Measurements from ENCODE around the gene MAFB.

MAFB gene

GRCh38 chr20:40682104-40682981, 6.7 kb downstream of the MAFB start:
- peaks cover 73% of the 10 kb centered on the region for H3K27me3 ChIP-seq (ENCODE audit: insufficient read depth, insufficient read length)
- DNase-seq (ENCODE audit: low read depth, low spot score): no peak
- peak overlapping the region; percentile 45 for H3K4me3 ChIP-seq (ENCODE audit: insufficient read length, low read depth)
- peak overlapping the region; percentile 62 for H3K9ac ChIP-seq (ENCODE audit: insufficient read length, low read depth)
- TF ChIP-seq SUZ12 (IDR thresholded peaks at IDR 0.05; ENCODE audit: extremely low read depth, insufficient read depth, insufficient read length): no peak
- H3K4me1 ChIP-seq (ENCODE audit: insufficient read depth, insufficient read length): peaks cover 4% of the 10 kb centered on the region
- no peaks in the 10 kb centered on the region for H3K36me3 ChIP-seq (ENCODE audit: insufficient read depth, insufficient read length, low read length)
- no peaks in the 10 kb centered on the region for H3K9me3 ChIP-seq (ENCODE audit: insufficient read depth, low read length)

GRCh38 chr20:40681684-40682083, 7.4 kb downstream of the MAFB start:
- Histone ChIP-seq H3K27me3 (ENCODE audit: insufficient read depth, insufficient read length) (peaks cover 66% of the 10 kb centered on the region), H3K9ac (ENCODE audit: insufficient read length, low read depth) (no peak overlapping the region), H3K4me1 (ENCODE audit: insufficient read depth, insufficient read length) (peaks cover 4% of the 10 kb centered on the region), H3K9me3 (ENCODE audit: insufficient read depth, low read length) (no peaks in the 10 kb centered on the region), H3K4me3 (ENCODE audit: insufficient read length, low read depth) (no peak overlapping the region), H3K36me3 (ENCODE audit: insufficient read depth, insufficient read length, low read length) (no peaks in the 10 kb centered on the region)
- DNase-seq (ENCODE audit: low read depth, low spot score): no peak
- TF ChIP-seq YY1 (IDR thresholded peaks at IDR 0.05; ENCODE audit: insufficient read depth, insufficient read length): no peak
- no peak for TF ChIP-seq ZNF274 (IDR thresholded peaks at IDR 0.05; ENCODE audit: low read depth, low read length)
- TF ChIP-seq SUZ12 (IDR thresholded peaks at IDR 0.05; ENCODE audit: extremely low read depth, insufficient read depth, insufficient read length): no peak

GRCh38 chr20:40681165-40681564, 7.9 kb downstream of the MAFB start:
- no peak overlapping the region for H3K9ac ChIP-seq (ENCODE audit: insufficient read length, low read depth)
- no peak for DNase-seq (ENCODE audit: low read depth, low spot score)
- H3K27me3 ChIP-seq (ENCODE audit: insufficient read depth, insufficient read length): peaks cover 63% of the 10 kb centered on the region
- peaks cover 4% of the 10 kb centered on the region for H3K4me1 ChIP-seq (ENCODE audit: insufficient read depth, insufficient read length)
- no peak overlapping the region for H3K4me3 ChIP-seq (ENCODE audit: insufficient read length, low read depth)
- H3K36me3 ChIP-seq (ENCODE audit: insufficient read depth, insufficient read length, low read length): no peaks in the 10 kb centered on the region
- H3K9me3 ChIP-seq (ENCODE audit: insufficient read depth, low read length): no peaks in the 10 kb centered on the region
- no peak for TF ChIP-seq ZNF274 (IDR thresholded peaks at IDR 0.05; ENCODE audit: low read depth, low read length)
- TF ChIP-seq SUZ12 (IDR thresholded peaks at IDR 0.05; ENCODE audit: extremely low read depth, insufficient read depth, insufficient read length): no peak
- TF ChIP-seq YY1 (IDR thresholded peaks at IDR 0.05; ENCODE audit: insufficient read depth, insufficient read length): no peak

- Histone ChIP-seq H3K9ac (ENCODE audit: insufficient read length, low read depth) (no peak overlapping the region), H3K27me3 (ENCODE audit: insufficient read depth, insufficient read length) (peaks cover 60% of the 10 kb centered on the region), H3K4me1 (ENCODE audit: insufficient read depth, insufficient read length) (peaks cover 4% of the 10 kb centered on the region), H3K4me3 (ENCODE audit: insufficient read length, low read depth) (no peak overlapping the region), H3K36me3 (ENCODE audit: insufficient read depth, insufficient read length, low read length) (no peaks in the 10 kb centered on the region), H3K9me3 (ENCODE audit: insufficient read depth, low read length) (no peaks in the 10 kb centered on the region)
- TF ChIP-seq ZNF274 (IDR thresholded peaks at IDR 0.05; ENCODE audit: low read depth, low read length) (no peak), SUZ12 (IDR thresholded peaks at IDR 0.05; ENCODE audit: extremely low read depth, insufficient read depth, insufficient read length) (no peak)
- no peak for DNase-seq (ENCODE audit: low read depth, low spot score)
Measured at GRCh38 chr20:40680161-40680959, 8.7 kb downstream of the MAFB start.

- no peak overlapping the region for H3K4me3 ChIP-seq (ENCODE audit: insufficient read length, low read depth)
- no peaks in the 10 kb centered on the region for H3K9me3 ChIP-seq (ENCODE audit: insufficient read depth, low read length)
- TF ChIP-seq SUZ12 (IDR thresholded peaks at IDR 0.05; ENCODE audit: extremely low read depth, insufficient read depth, insufficient read length) (no peak), ZNF274 (IDR thresholded peaks at IDR 0.05; ENCODE audit: low read depth, low read length) (no peak), YY1 (IDR thresholded peaks at IDR 0.05; ENCODE audit: insufficient read depth, insufficient read length) (no peak)
- no peaks in the 10 kb centered on the region for H3K36me3 ChIP-seq (ENCODE audit: insufficient read depth, insufficient read length, low read length)
- DNase-seq (ENCODE audit: low read depth, low spot score): no peak
- H3K27me3 ChIP-seq (ENCODE audit: insufficient read depth, insufficient read length): peaks cover 48% of the 10 kb centered on the region
- peaks cover 4% of the 10 kb centered on the region for H3K4me1 ChIP-seq (ENCODE audit: insufficient read depth, insufficient read length)
- no peak overlapping the region for H3K9ac ChIP-seq (ENCODE audit: insufficient read length, low read depth)
Measured at GRCh38 chr20:40679184-40679583, 9.9 kb downstream of the MAFB start.

- no peak overlapping the region for H3K9ac ChIP-seq (ENCODE audit: insufficient read length, low read depth)
- H3K4me1 ChIP-seq (ENCODE audit: insufficient read depth, insufficient read length): peaks cover 4% of the 10 kb centered on the region
- DNase-seq (ENCODE audit: low read depth, low spot score): no peak
- H3K27me3 ChIP-seq (ENCODE audit: insufficient read depth, insufficient read length): peaks cover 40% of the 10 kb centered on the region
- no peak overlapping the region for H3K4me3 ChIP-seq (ENCODE audit: insufficient read length, low read depth)
- no peaks in the 10 kb centered on the region for H3K9me3 ChIP-seq (ENCODE audit: insufficient read depth, low read length)
- H3K36me3 ChIP-seq (ENCODE audit: insufficient read depth, insufficient read length, low read length): no peaks in the 10 kb centered on the region
- TF ChIP-seq ZNF274 (IDR thresholded peaks at IDR 0.05; ENCODE audit: low read depth, low read length) (no peak), SUZ12 (IDR thresholded peaks at IDR 0.05; ENCODE audit: extremely low read depth, insufficient read depth, insufficient read length) (no peak), YY1 (IDR thresholded peaks at IDR 0.05; ENCODE audit: insufficient read depth, insufficient read length) (no peak)
Measured at GRCh38 chr20:40678286-40678875, 10.7 kb downstream of the MAFB start.

Data from NT2/D1 (cell line).